OCI-LY1 (cell line): ENCODE results near the gene PRUNE2.

Experiments used
- EZH2 ChIP-seq: fragments of 200-600 bp; sonication (generic), shearing (Covaris generic); IDR thresholded peaks from 2 replicates; pipeline ENCODE4 v1.8.0; 2017; ENCODE audit warnings: borderline replicate concordance, mixed run types, mild to moderate bottlenecking, antibody characterized with exemption, low read length, moderate library complexity, mixed read lengths
- TF ChIP-seq, protein P1 (sequence below): fragments of 200-600 bp; sonication (generic), shearing (Covaris generic); IDR thresholded peaks from 2 replicates; pipeline ENCODE4 v1.5.1; 2017; ENCODE audit warnings: mild to moderate bottlenecking, antibody characterized with exemption, low read length, moderate library complexity, mixed read lengths

DNA sequence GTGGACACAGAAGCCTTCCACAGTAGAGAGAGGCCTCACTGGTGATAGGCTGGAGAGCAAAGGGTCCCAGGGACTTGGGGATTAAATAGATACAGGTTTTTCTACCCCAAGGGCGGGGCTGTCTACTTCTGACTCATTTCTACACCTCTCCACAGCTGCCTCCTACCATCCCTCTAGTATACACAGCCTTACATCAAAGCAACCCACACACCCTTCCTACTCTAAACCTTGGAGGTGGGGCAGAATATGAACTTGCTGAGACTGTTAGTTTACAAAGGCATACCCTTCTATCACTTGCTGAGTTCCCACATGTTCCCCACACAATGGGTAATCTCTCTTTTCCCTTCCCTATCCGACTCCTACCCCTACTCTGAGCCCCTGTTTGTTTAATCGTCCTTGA, 161.6 kb downstream of the PRUNE2 start:
- TF ChIP-seq, protein P1, sequence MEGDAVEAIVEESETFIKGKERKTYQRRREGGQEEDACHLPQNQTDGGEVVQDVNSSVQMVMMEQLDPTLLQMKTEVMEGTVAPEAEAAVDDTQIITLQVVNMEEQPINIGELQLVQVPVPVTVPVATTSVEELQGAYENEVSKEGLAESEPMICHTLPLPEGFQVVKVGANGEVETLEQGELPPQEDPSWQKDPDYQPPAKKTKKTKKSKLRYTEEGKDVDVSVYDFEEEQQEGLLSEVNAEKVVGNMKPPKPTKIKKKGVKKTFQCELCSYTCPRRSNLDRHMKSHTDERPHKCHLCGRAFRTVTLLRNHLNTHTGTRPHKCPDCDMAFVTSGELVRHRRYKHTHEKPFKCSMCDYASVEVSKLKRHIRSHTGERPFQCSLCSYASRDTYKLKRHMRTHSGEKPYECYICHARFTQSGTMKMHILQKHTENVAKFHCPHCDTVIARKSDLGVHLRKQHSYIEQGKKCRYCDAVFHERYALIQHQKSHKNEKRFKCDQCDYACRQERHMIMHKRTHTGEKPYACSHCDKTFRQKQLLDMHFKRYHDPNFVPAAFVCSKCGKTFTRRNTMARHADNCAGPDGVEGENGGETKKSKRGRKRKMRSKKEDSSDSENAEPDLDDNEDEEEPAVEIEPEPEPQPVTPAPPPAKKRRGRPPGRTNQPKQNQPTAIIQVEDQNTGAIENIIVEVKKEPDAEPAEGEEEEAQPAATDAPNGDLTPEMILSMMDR = no peak
- TF ChIP-seq EZH2 = no peak
